Stimulated activated CD4-positive, alpha-beta T cell treated with anti-CD3 and anti-CD28 coated beads, Interleukin-4, amount 100 ng/mL, for 48 hours (primary cell): ENCODE results near the gene ZMAT5.

Experiments
- DNase-seq, 2 donors: peaks; one replicate each; pipeline ENCODE4 v3.0.0-alpha.2; 2020; ENCODE audit warnings: low read depth in 2 of 2

Gene ZMAT5

GRCh38 chr22:29707471-29707870, 59.3 kb downstream of the ZMAT5 start:
- DNase-seq, result no peak

- no peak for DNase-seq
Measured at GRCh38 chr22:29707010-29707409, 59.8 kb downstream of the ZMAT5 start.

GRCh38 chr22:29706486-29706885, 60.3 kb downstream of the ZMAT5 start:
- DNase-seq, result no peak

GRCh38 chr22:29705651-29706050, 61.2 kb downstream of the ZMAT5 start:
- no peak for DNase-seq

- DNase-seq, result no peak
Measured at GRCh38 chr22:29704528-29705285, 62.1 kb downstream of the ZMAT5 start.

GRCh38 chr22:29703569-29704195, 63.1 kb downstream of the ZMAT5 start:
- no peak for DNase-seq

- no peak for DNase-seq
Measured at GRCh38 chr22:29702931-29703501, 63.8 kb downstream of the ZMAT5 start.

GRCh38 chr22:29702000-29702930, 64.5 kb downstream of the ZMAT5 start:
- no peak for DNase-seq

- no peak for DNase-seq
Measured at GRCh38 chr22:29701155-29701999, 65.4 kb downstream of the ZMAT5 start.

GRCh38 chr22:29700900-29701154, 66.0 kb downstream of the ZMAT5 start:
- DNase-seq, result no peak

- DNase-seq, result no peak
Measured at GRCh38 chr22:29700206-29700899, 66.5 kb downstream of the ZMAT5 start.

- no peak for DNase-seq
Measured at GRCh38 chr22:29697853-29698598, 68.8 kb downstream of the ZMAT5 start.

GRCh38 chr22:29695129-29695926, 71.5 kb downstream of the ZMAT5 start:
- no peak for DNase-seq

GRCh38 chr22:29693671-29694070, 73.1 kb downstream of the ZMAT5 start:
- DNase-seq, result no peak

- no peak for DNase-seq
Measured at GRCh38 chr22:29693161-29693560, 73.6 kb downstream of the ZMAT5 start.

GRCh38 chr22:29692327-29692640, 74.5 kb downstream of the ZMAT5 start:
- DNase-seq, result no peak

GRCh38 chr22:29691636-29692326, 75.0 kb downstream of the ZMAT5 start:
- DNase-seq, result no peak

- no peak for DNase-seq
Measured at GRCh38 chr22:29690476-29690875, 76.3 kb downstream of the ZMAT5 start.

GRCh38 chr22:29689880-29690213, 77.0 kb downstream of the ZMAT5 start:
- peak; percentile 19 to 27 for DNase-seq
